DOHH2 (cell line): ENCODE results near the gene MKNK2.

Source experiments
- H3F3A ChIP-seq: fragments of 200-600 bp; sonication (generic), shearing (Covaris generic); 2 replicates; pipeline ENCODE4 v1.6.0; 2016; ENCODE audit warnings: antibody characterized with exemption, mild to moderate bottlenecking; ENCODE audit not compliant: control insufficient read depth, insufficient read depth
- H3K27ac ChIP-seq: fragments of 200-600 bp; sonication (generic); 2 replicates; pipeline ENCODE4 v1.5.1; 2014; ENCODE audit warnings: low read depth, mild to moderate bottlenecking, low read length, moderate library complexity
- H3K27me3 ChIP-seq: fragments of 200-600 bp; sonication (generic); 2 replicates; pipeline ENCODE4 v1.6.1; 2014; ENCODE audit warnings: mild to moderate bottlenecking, low read length, mixed read lengths; ENCODE audit not compliant: control insufficient read depth
- H3K36me3 ChIP-seq: fragments of 200-600 bp; sonication (generic); 2 replicates; pipeline ENCODE4 v1.6.1; 2014; ENCODE audit warnings: mild to moderate bottlenecking, low read length, moderate library complexity, mixed read lengths; ENCODE audit not compliant: control insufficient read depth
- H3K4me1 ChIP-seq: fragments of 200-600 bp; sonication (generic); 2 replicates; pipeline ENCODE4 v1.6.1; 2014; ENCODE audit warnings: mild to moderate bottlenecking, low read length, mixed read lengths; ENCODE audit not compliant: control insufficient read depth
- H3K4me2 ChIP-seq: fragments of 200-600 bp; sonication (generic); 2 replicates; pipeline ENCODE4 v1.6.0; 2014; ENCODE audit warnings: mild to moderate bottlenecking, low read length, moderate library complexity
- H3K4me3 ChIP-seq: fragments of 200-600 bp; sonication (generic); 2 replicates; pipeline ENCODE4 v1.5.1; 2014; ENCODE audit warnings: mild to moderate bottlenecking, low read length, mixed read lengths
- H3K79me2 ChIP-seq: fragments of 200-600 bp; sonication (generic); 2 replicates; pipeline ENCODE4 v1.6.1; 2014; ENCODE audit warnings: mild to moderate bottlenecking, low read length, mixed read lengths; ENCODE audit not compliant: control insufficient read depth
- H3K9me2 ChIP-seq: fragments of 200-600 bp; sonication (generic); replicated peaks from 2 replicates; pipeline ENCODE4 v1.6.1; 2014; ENCODE audit warnings: mild to moderate bottlenecking, low read length, mixed read lengths; ENCODE audit not compliant: control insufficient read depth
- H3K9me3 ChIP-seq: fragments of 200-600 bp; sonication (generic); 2 replicates; pipeline ENCODE4 v1.6.1; 2014; ENCODE audit warnings: antibody characterized with exemption, low read length, mixed read lengths; ENCODE audit not compliant: control insufficient read depth, insufficient read depth
- H4K20me1 ChIP-seq: fragments of 200-600 bp; sonication (generic); 2 replicates; pipeline ENCODE4 v1.6.0; 2014; ENCODE audit warnings: low read depth, mild to moderate bottlenecking, antibody characterized with exemption, low read length, moderate library complexity; ENCODE audit not compliant: control insufficient read depth, insufficient read depth
- EZH2phosphoT487 ChIP-seq: fragments of 200-600 bp; sonication (generic); IDR thresholded peaks from 2 replicates; pipeline ENCODE4 v1.6.1; 2017; ENCODE audit warnings: borderline replicate concordance, mild to moderate bottlenecking, antibody characterized with exemption, low read length, moderate library complexity, mixed read lengths
- TF ChIP-seq, protein P1 (sequence below): fragments of 200-600 bp; sonication (generic); IDR thresholded peaks from one replicate; pipeline ENCODE4 v1.5.1; 2014; ENCODE audit warnings: antibody characterized with exemption, mild to moderate bottlenecking, low read depth, low read length; ENCODE audit not compliant: poor library complexity, severe bottlenecking

The MKNK2 gene

DNA sequence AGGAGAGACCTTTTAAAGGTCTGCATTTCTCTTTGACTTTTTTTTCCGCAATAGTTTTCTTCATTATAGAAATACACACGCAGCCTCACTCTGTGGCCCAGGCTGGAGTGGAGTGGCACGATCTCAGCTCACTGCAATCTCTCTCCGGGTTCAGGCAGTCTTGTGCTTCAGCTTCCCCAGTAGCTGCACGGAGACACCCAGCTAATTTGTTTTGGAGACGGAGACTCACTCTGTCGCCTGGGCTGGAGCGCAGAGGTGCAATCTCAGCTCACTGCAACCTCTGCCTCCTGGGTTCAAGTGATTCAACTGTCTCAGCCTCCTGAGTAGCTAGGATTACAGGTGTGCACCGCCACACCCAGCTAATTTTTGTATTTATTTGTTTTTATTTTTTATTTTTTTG, 11.7 kb upstream of the MKNK2 start:
- H3K4me2 ChIP-seq: peak overlapping the region; percentile 76
- H3K36me3 ChIP-seq: no peaks in the 10 kb centered on the region; the same call in 1 of the 2 replicates
- no peaks in the 10 kb centered on the region for H3K27me3 ChIP-seq
- H3K9me3 ChIP-seq: no peaks in the 10 kb centered on the region
- H3K4me1 ChIP-seq: peaks cover 86% of the 10 kb centered on the region
- peak overlapping the region; percentile 97 for H3K27ac ChIP-seq
- H3K9me2 ChIP-seq: no peaks in the 10 kb centered on the region
- peak overlapping the region; percentile 82 for H3K4me3 ChIP-seq
- TF ChIP-seq EZH2phosphoT487: no peak
- TF ChIP-seq, protein P1, sequence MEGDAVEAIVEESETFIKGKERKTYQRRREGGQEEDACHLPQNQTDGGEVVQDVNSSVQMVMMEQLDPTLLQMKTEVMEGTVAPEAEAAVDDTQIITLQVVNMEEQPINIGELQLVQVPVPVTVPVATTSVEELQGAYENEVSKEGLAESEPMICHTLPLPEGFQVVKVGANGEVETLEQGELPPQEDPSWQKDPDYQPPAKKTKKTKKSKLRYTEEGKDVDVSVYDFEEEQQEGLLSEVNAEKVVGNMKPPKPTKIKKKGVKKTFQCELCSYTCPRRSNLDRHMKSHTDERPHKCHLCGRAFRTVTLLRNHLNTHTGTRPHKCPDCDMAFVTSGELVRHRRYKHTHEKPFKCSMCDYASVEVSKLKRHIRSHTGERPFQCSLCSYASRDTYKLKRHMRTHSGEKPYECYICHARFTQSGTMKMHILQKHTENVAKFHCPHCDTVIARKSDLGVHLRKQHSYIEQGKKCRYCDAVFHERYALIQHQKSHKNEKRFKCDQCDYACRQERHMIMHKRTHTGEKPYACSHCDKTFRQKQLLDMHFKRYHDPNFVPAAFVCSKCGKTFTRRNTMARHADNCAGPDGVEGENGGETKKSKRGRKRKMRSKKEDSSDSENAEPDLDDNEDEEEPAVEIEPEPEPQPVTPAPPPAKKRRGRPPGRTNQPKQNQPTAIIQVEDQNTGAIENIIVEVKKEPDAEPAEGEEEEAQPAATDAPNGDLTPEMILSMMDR: no peak
- H3F3A ChIP-seq: peaks cover 46% of the 10 kb centered on the region
- peaks cover 35% of the 10 kb centered on the region for H3K79me2 ChIP-seq
- H4K20me1 ChIP-seq: no peaks in the 10 kb centered on the region

DNA sequence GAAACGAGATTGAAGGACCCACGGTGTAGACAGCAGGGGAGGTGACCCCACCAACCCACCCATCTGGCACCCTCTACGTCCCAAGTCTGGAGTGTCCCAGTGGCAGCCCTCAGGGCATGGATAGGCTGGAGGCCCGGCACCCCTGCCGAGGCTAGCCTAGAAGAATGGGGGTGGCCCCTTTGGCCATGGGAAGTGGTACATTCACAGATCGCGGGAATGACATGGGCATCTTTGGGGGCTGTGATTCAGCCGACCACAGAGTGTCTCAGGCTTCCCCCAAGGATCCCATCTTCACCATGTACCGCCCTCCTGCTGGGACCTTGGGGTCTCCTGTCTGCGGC, 11.3 kb upstream of the MKNK2 start:
- Histone ChIP-seq H3K4me2 (peak overlapping the region; percentile 76), H3K4me3 (peak overlapping the region; percentile 82), H3K9me2 (no peaks in the 10 kb centered on the region), H3F3A (peaks cover 50% of the 10 kb centered on the region), H3K27ac (peak overlapping the region; percentile 97), H3K36me3 (no peaks in the 10 kb centered on the region; the same call in 1 of the 2 replicates), H4K20me1 (no peaks in the 10 kb centered on the region), H3K79me2 (peaks cover 35% of the 10 kb centered on the region), H3K9me3 (no peaks in the 10 kb centered on the region), H3K4me1 (peaks cover 86% of the 10 kb centered on the region), H3K27me3 (no peaks in the 10 kb centered on the region)
- no peak for TF ChIP-seq EZH2phosphoT487
- TF ChIP-seq, protein P1: no peak

DNA sequence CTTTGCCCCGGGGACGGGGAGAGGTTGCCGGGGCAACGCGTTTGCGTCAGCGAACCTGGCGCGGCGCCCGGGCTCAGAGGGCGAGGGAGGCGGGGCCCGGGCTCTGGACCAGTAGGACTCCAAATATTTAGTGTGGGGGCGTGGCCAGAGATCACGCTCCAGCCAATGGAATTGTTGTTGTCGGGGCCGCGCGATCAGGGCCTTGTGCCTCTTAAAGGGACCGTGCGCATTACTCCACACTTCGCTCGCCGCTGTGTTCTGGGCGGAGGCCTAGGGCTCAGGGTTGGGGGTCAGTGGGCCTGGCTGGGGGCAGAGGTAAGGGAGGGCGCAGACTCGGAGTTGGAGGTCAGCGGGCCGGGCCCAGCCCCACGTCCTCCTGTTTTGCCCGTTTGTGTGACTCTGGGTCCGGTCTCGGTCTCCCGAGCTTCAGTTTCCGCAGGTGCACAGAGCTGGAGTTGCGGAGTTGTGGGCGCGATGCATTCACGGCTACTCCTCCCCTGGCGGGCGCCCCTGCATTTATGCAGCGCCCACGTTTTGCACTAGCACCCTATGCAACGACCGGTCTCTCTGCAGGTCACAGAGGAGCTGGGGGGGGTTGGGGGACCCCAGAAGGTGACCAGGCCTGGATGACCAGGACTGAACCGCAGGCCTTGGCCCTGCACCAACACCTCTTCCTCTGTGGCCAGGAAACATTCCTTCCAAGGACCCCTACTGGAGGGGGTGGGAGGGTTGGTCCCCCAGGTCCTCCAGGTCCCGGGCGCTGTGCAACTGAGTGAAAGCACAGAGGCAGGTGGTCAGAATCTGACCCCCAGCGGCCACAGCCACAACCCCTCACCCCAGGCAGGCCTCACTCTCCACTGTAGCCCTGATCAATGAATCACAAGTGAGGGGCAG, 10.7 kb upstream of the MKNK2 start:
- no peaks in the 10 kb centered on the region for H3K27me3 ChIP-seq
- H3K79me2 ChIP-seq: peaks cover 35% of the 10 kb centered on the region
- no peaks in the 10 kb centered on the region for H3K9me3 ChIP-seq
- peaks cover 88% of the 10 kb centered on the region for H3K4me1 ChIP-seq
- H3K9me2 ChIP-seq: no peaks in the 10 kb centered on the region
- no peaks in the 10 kb centered on the region for H4K20me1 ChIP-seq
- peak overlapping the region; percentile 97 for H3K27ac ChIP-seq
- H3K4me3 ChIP-seq: peak overlapping the region; percentile 82
- peak overlapping the region; percentile 80 for H3K4me2 ChIP-seq
- TF ChIP-seq, protein P1: peak; percentile 57
- no peak for TF ChIP-seq EZH2phosphoT487
- no peaks in the 10 kb centered on the region; the same call in 1 of the 2 replicates for H3K36me3 ChIP-seq
- H3F3A ChIP-seq: peaks cover 51% of the 10 kb centered on the region
